PC-3 (cell line): ENCODE data around the gene CCDC74B.
"Not testable (repeated sequence)": the region's sequence is repeated elsewhere in the genome, so short reads cannot be mapped to it uniquely, and the experiment has no call there.

ENCODE experiments used
- CTCF ChIP-seq: fragments of 300-600 bp; sonication (generic); conservative IDR thresholded peaks from 2 replicates; pipeline ENCODE4 v1.5.1; 2017; ENCODE audit warnings: antibody characterized with exemption, low read depth, mild to moderate bottlenecking, low read length
- EZH2 ChIP-seq: fragments of 300-600 bp; sonication (generic); IDR thresholded peaks from one replicate; pipeline ENCODE4 v1.6.1; 2017; ENCODE audit warnings: antibody characterized with exemption, mild to moderate bottlenecking, low read length; ENCODE audit not compliant: unreplicated experiment

GRCh38 chr2:130180404-130181324 is 35.8 kb upstream of the CCDC74B start:
- TF ChIP-seq CTCF, EZH2: not testable (repeated sequence)
